ENCODE measurements around the gene ZNF785. TPM values are rescaled to one million over a fixed set of nuclear protein-coding genes. Genes with fewer than 3 reads are reported as not detected.

The ZNF785 gene
- polyA plus RNA-seq, 1 donor (not counting 4 experiments of a cell fraction or from before 2014, with no cell fraction given) = 3.4 TPM

DNA sequence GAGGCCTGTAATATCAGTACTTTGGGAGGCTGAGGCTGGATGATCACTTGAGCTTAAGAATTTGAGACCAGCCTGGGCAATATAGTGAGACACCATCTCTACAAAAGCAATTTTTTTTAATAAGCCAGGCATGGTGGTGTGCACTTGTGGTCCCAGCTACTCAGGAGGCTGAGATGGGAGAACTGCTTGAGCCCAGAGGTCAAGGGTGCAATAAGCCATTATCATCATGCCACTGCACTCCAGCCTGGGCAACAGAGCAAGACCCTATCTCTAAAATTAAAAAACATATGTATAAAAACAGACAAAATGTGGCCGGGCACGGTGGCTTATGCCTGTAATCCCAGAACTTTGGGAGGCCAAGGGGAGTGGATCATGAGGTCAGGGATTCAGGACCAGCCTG, 3.2 kb upstream of the ZNF785 start:
- Histone ChIP-seq H3K27me3 (ENCODE audit: control insufficient read depth, extremely low read depth, insufficient read depth, low read length) (no peaks in the 10 kb centered on the region), H3K9me3 (ENCODE audit: control insufficient read depth, low read depth, low read length) (no peaks in the 10 kb centered on the region), H3K9ac (ENCODE audit: control insufficient read depth, extremely low read depth, insufficient read depth, low read length) (no peak overlapping the region), H3K4me3 (ENCODE audit: control insufficient read depth in 2 of 3, extremely low read depth in 1 of 3, insufficient read depth in 2 of 3, low read depth in 1 of 3, low read length in 3 of 3) (no peak overlapping the region), H2AFZ (ENCODE audit: control insufficient read depth, low read length) (no peak overlapping the region), H3K9me1 (ENCODE audit: control insufficient read depth, extremely low read depth, insufficient read depth, low read length) (no peaks in the 10 kb centered on the region), H3K27ac (ENCODE audit: control insufficient read depth, insufficient read depth, low read length) (no peak overlapping the region), H3K79me2 (ENCODE audit: control insufficient read depth, insufficient read depth, low read length) (peaks cover 19% of the 10 kb centered on the region), H3K4me2 (ENCODE audit: control insufficient read depth, extremely low read depth, insufficient read depth, low read depth, low read length) (no peak overlapping the region), H3K4me1 (ENCODE audit: control insufficient read depth, extremely low read depth, insufficient read depth, low read length) (peaks cover 5% of the 10 kb centered on the region), H3K36me3 (ENCODE audit: control insufficient read depth in 2 of 2, extremely low read depth in 1 of 2, insufficient read depth in 2 of 2, low read length in 2 of 2) (peaks cover 0 to 3% of the 10 kb centered on the region in 2 experiments), H4K20me1 (ENCODE audit: control insufficient read depth, extremely low read depth, insufficient read depth, low read length) (no peaks in the 10 kb centered on the region)
- dilution Hi-C loops (cut with MboI; ENCODE audit: extremely low pct_ligation_motif_present, low sequenced_read_pairs) = no loop called here
- DNase-seq (ENCODE audit: low read depth, low spot score) = no peak
- FAIRE-seq = no peak
- TF ChIP-seq EZH2 (IDR thresholded peaks at IDR 0.05; ENCODE audit: low read length) = no peak
- TF ChIP-seq, protein P1, sequence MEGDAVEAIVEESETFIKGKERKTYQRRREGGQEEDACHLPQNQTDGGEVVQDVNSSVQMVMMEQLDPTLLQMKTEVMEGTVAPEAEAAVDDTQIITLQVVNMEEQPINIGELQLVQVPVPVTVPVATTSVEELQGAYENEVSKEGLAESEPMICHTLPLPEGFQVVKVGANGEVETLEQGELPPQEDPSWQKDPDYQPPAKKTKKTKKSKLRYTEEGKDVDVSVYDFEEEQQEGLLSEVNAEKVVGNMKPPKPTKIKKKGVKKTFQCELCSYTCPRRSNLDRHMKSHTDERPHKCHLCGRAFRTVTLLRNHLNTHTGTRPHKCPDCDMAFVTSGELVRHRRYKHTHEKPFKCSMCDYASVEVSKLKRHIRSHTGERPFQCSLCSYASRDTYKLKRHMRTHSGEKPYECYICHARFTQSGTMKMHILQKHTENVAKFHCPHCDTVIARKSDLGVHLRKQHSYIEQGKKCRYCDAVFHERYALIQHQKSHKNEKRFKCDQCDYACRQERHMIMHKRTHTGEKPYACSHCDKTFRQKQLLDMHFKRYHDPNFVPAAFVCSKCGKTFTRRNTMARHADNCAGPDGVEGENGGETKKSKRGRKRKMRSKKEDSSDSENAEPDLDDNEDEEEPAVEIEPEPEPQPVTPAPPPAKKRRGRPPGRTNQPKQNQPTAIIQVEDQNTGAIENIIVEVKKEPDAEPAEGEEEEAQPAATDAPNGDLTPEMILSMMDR (optimal IDR thresholded peaks at IDR 0.05 in 1 of 3, IDR thresholded peaks at IDR 0.05 in 1 of 3, conservative IDR thresholded peaks at IDR 0.05 in 1 of 3; ENCODE audit: extremely low read depth in 1 of 3, insufficient read depth in 2 of 3, low read length in 3 of 3) = no peak

DNA sequence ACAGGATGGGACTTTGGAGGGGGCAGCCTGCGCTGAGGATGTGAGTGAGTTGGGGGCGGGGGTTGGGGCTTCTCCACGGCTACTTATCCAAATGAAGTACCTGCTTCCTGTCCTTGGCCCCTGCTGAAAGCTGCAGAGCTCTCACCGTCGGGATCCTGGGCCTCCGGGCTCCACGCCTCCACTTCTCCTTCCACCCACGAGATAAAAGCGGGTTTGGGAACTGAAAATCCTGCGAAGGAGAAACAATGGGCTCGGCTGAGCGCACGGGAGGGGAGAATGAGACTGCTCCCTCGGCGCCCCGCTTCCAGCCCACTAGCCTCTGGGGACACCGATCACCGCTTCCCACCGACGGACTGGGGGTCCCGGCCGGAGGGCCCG, 486 bp downstream of the ZNF785 start:
- peaks cover 9 to 10% of the 10 kb centered on the region in 2 experiments for H3K36me3 ChIP-seq (ENCODE audit: control insufficient read depth in 2 of 2, extremely low read depth in 1 of 2, insufficient read depth in 2 of 2, low read length in 2 of 2)
- H3K9me3 ChIP-seq (ENCODE audit: control insufficient read depth, low read depth, low read length) = no peaks in the 10 kb centered on the region
- TF ChIP-seq EZH2 (IDR thresholded peaks at IDR 0.05; ENCODE audit: low read length) = no peak
- TF ChIP-seq, protein P1 (optimal IDR thresholded peaks at IDR 0.05 in 1 of 3, IDR thresholded peaks at IDR 0.05 in 1 of 3, conservative IDR thresholded peaks at IDR 0.05 in 1 of 3; ENCODE audit: extremely low read depth in 1 of 3, insufficient read depth in 2 of 3, low read length in 3 of 3) = no peak
- H2AFZ ChIP-seq (ENCODE audit: control insufficient read depth, low read length) = peak overlapping the region; percentile 71
- H3K79me2 ChIP-seq (ENCODE audit: control insufficient read depth, insufficient read depth, low read length) = peaks cover 33% of the 10 kb centered on the region
- dilution Hi-C loops (cut with MboI; ENCODE audit: extremely low pct_ligation_motif_present, low sequenced_read_pairs) = no loop called here
- H3K27me3 ChIP-seq (ENCODE audit: control insufficient read depth, extremely low read depth, insufficient read depth, low read length) = no peaks in the 10 kb centered on the region
- FAIRE-seq (no peak), DNase-seq (ENCODE audit: low read depth, low spot score) (no peak)
- H3K4me3 ChIP-seq (ENCODE audit: control insufficient read depth in 2 of 3, extremely low read depth in 1 of 3, insufficient read depth in 2 of 3, low read depth in 1 of 3, low read length in 3 of 3) = peak overlapping the region; percentile 74 to 80 (median 75)
- peak overlapping the region; percentile 79 for H3K27ac ChIP-seq (ENCODE audit: control insufficient read depth, insufficient read depth, low read length)
- peaks cover 5% of the 10 kb centered on the region for H3K4me1 ChIP-seq (ENCODE audit: control insufficient read depth, extremely low read depth, insufficient read depth, low read length)
- peak overlapping the region; percentile 83 for H3K9ac ChIP-seq (ENCODE audit: control insufficient read depth, extremely low read depth, insufficient read depth, low read length)
- H4K20me1 ChIP-seq (ENCODE audit: control insufficient read depth, extremely low read depth, insufficient read depth, low read length) = no peaks in the 10 kb centered on the region
- no peaks in the 10 kb centered on the region for H3K9me1 ChIP-seq (ENCODE audit: control insufficient read depth, extremely low read depth, insufficient read depth, low read length)
- peak overlapping the region; percentile 87 for H3K4me2 ChIP-seq (ENCODE audit: control insufficient read depth, extremely low read depth, insufficient read depth, low read depth, low read length)
